GM12873 (cell line): ENCODE data around the gene AHCYL2.

Source experiments
- CTCF ChIP-seq: IDR thresholded peaks from 2 replicates; pipeline ENCODE4 v1.5.1; 2012; ENCODE audit warnings: low read depth, mild to moderate bottlenecking, moderate library complexity, low read length, control low read depth; ENCODE audit not compliant: insufficient read depth; ENCODE audit errors: missing control alignments

AHCYL2 gene

GRCh38 chr7:129245533-129245932, 20.7 kb downstream of the AHCYL2 start:
- no peak for TF ChIP-seq CTCF

- no peak for TF ChIP-seq CTCF
Observed at GRCh38 chr7:129247087-129247486, 22.3 kb downstream of the AHCYL2 start.

DNA sequence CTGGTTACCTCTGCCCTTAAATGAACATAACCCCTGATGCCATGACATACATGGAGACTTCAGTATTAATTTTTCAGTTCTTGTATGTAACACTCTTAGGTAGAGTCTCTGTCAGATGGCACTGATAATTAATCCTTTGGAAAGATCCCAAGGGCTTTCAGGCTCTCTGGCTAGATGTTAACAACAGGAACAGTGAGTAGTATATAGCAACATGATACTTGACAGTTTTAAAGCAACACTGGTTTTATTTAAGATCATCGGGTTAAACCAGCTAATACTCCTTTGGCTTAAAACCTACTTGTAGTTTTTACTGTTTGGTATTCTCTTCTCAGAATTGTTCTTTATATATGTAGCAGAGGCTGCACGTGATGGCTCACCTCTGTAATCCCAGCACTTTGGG, 27.3 kb downstream of the AHCYL2 start:
- no peak for TF ChIP-seq CTCF

DNA sequence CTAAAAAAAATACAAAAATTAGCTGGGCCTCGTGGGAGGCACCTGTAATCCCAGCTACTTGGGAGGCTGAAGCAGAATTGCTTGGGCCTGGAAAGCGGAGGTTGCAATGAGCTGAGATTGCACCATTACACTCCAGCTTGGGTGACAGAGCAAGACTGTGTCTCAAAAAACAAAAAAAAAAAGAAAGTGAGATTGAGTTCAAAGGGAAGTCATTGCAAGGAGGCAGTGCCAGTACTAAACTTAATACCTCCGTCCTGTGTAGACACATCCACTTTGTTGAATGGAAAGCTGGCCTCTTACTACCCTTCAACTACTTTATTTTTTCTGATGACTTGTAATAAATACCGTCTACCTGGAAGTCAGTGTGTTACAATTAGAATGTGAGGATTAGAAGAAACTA, 31.0 kb downstream of the AHCYL2 start:
- no peak for TF ChIP-seq CTCF

DNA sequence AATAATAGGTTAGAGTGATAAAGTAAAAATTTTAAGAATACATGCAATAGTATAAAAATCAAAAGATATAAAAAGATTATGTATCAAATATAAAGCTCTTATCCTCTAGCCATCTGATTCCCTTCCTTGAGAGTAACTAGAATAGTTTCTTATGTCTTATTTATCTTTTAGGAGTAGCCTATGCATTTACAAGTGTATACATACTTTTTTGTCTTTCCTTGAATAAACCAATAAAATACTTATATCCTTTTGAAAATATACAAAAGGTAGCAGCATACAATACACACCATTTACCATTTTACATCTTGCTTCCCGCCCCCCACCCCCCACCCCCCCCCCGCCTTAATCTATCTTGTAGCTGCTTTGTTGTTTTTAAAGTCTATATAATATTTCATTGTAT, 31.4 kb downstream of the AHCYL2 start:
- no peak for TF ChIP-seq CTCF

DNA sequence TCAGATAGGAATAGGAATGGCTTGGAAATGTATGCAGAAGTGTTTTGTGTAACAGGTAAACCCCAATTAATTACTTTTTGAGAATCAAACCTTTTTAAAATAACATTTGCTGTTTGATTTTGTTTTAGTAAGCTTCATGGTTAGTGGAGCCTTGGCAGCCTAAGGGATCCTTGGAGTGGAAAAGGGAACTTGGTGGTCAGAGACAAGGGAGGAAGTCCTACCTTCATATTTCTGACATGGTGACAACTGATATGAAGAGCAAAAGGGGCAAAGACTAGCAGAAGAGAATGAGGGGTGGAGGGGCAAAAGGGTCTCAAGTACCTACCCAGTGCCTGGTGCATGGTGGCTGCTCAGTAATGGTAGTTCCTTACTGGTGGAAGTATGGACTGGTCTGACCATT, 32.3 kb downstream of the AHCYL2 start:
- TF ChIP-seq CTCF, result no peak

DNA sequence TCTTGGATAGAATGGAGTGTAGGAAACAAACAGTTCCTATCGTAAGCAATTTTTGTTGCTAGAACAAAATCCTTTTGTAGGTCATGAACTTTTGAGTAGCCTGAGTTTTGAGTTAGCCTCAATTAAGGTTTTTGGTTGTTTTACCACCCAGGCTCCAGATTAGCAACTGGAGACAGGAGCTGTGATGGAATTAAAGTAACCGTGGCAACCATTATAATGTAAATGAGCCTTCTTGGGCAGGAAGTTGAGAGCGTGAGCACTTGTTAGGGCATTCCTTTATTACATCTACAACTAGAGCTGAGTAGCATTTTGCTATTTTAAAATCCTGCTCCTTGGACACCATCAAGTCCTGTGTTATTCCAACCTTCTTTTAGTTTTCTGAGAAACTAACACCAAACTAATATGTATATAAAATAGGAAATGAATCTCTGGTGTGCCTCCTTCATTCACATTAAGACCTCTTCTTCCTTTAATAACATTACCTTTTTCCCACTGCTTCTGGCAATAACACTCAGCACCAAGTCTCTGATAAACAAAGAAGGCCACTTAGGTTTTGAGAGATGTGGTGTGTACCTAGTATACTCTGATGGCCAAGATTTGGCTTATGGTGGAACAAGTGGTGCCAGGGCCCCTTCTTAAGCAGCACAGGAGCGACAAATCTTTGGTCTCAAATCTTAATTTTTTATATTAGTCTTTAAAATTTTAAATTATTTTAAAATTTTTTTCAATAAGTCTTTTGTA, 34.0 kb downstream of the AHCYL2 start:
- no peak for TF ChIP-seq CTCF
